ENCODE measurements around the gene PAEP.

Gene PAEP

DNA sequence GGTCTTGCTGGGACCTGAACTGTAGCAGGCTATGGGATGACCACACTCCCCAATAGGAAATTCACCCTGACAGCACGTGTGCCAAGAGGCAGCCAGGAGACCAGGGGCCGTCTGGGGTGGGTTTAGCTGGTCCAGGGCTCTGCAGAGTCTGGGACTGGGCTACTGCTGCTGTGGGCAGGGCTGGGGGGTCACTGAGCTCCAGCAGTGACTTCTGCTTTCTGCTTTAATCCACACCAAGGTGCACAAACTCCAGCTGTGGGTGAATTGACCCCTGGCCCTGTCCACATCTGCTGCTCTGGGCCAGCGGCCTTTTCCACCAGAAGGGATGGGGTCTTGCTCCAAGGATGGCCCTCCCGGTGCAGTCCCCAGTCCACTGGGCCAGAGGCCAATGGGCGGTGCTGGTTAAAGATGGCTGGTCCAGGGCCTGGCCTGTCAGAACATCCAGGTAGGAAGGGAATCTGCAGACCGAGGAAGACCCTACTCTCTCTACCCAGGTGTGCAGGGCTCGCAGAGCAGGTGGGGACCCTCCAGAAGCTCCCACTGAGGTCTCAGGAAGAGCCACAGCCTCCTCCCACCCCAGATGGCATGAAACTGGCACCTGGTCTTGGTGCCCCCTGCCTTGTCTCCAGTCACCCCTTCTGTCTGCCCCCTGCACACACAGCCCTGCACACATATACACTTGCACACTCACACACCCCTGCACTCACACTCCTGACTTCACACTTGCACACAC, 49.8 kb downstream of the PAEP start:
- DNase-seq (ENCODE audit: low read depth): no peak
- TF ChIP-seq, protein P1, sequence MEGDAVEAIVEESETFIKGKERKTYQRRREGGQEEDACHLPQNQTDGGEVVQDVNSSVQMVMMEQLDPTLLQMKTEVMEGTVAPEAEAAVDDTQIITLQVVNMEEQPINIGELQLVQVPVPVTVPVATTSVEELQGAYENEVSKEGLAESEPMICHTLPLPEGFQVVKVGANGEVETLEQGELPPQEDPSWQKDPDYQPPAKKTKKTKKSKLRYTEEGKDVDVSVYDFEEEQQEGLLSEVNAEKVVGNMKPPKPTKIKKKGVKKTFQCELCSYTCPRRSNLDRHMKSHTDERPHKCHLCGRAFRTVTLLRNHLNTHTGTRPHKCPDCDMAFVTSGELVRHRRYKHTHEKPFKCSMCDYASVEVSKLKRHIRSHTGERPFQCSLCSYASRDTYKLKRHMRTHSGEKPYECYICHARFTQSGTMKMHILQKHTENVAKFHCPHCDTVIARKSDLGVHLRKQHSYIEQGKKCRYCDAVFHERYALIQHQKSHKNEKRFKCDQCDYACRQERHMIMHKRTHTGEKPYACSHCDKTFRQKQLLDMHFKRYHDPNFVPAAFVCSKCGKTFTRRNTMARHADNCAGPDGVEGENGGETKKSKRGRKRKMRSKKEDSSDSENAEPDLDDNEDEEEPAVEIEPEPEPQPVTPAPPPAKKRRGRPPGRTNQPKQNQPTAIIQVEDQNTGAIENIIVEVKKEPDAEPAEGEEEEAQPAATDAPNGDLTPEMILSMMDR (conservative IDR thresholded peaks at IDR 0.05; ENCODE audit: low read depth, low read length): no peak
- H3K4me3 ChIP-seq (ENCODE audit: low read length): no peak overlapping the region

DNA sequence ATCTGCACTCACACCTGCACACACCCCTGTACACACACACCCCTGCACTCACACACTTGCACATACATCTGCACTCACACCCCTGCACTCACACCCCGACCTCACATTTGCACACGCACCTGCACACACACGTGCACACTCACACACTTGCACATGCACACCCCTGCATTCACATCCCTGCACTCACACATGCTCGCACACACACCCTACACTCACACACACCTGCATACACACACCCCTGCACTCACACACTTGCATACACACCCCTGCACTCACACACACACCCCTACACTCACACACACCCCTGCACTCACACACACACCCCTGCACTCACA, 50.3 kb downstream of the PAEP start:
- TF ChIP-seq, protein P1 (conservative IDR thresholded peaks at IDR 0.05; ENCODE audit: low read depth, low read length): no peak
- no peak overlapping the region for H3K4me3 ChIP-seq (ENCODE audit: low read length)
- no peak for DNase-seq (ENCODE audit: low read depth)

DNA sequence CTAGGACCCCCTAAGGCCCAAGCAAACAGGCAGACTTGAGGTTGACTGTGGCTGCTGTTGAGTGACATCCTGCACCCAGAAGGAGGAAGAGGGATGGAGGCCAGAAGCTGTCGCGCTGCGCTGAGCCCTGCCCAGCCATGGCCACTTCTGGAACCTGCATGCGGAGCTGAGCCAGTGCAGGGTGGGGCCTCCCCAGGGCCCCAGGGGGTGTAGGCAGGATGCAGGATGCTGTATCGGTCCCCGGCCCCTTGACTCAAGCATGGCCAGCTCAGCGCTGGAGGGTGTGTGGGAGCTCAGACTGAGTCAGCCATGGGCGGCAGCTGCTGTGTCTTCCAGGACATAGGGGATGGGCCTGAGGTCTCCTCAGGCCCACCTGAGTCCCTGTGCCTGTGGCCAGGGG, 50.9 kb downstream of the PAEP start:
- TF ChIP-seq, protein P1 (conservative IDR thresholded peaks at IDR 0.05; ENCODE audit: low read depth, low read length): no peak
- H3K4me3 ChIP-seq (ENCODE audit: low read length): no peak overlapping the region
- DNase-seq (ENCODE audit: low read depth): no peak

DNA sequence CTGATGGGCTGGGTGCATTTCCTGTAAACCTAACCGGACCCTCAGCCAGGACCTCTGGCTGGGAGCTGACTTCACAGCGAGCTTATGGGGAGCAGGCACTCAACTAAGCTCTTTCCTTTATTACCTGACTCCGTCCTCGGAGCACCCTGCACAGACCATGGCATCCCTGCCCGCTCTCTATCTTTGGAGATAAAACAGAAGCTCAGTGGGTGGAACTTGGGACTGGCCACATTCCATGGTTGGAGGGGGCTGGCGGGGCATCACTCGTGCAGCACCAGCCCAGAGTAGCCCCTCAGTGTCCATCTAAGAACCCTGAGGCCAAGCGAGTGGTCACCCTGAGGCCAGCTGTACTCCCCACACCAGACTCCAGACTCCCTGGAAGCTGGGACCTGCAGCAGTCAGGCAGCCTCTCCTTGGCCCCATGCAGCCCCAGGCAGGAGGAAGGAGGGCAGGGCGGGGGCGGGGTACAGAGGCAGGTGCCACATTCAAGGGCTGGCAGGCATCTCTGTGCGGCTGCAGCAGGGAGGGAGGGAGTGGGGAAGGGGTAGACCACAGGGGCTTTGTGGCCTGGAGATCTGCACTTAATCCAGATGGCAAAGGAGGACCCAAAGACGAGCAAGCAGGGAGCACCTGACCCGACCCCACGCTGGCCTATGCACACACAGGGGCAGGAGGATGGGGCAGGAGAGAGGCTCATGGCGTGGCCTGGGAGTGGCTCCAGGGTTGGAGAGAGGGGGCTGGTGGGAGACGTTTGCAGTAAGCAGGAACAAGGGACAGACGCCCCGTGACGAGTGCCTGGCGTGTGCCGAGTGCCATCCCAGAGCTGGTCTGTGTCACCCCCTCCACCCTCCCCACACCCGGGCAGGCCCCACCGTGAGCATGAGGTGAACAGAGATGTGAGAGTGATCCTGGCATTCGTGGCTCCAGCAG, 51.7 kb downstream of the PAEP start:
- DNase-seq (ENCODE audit: low read depth): no peak
- no peak overlapping the region for H3K4me3 ChIP-seq (ENCODE audit: low read length)

DNA sequence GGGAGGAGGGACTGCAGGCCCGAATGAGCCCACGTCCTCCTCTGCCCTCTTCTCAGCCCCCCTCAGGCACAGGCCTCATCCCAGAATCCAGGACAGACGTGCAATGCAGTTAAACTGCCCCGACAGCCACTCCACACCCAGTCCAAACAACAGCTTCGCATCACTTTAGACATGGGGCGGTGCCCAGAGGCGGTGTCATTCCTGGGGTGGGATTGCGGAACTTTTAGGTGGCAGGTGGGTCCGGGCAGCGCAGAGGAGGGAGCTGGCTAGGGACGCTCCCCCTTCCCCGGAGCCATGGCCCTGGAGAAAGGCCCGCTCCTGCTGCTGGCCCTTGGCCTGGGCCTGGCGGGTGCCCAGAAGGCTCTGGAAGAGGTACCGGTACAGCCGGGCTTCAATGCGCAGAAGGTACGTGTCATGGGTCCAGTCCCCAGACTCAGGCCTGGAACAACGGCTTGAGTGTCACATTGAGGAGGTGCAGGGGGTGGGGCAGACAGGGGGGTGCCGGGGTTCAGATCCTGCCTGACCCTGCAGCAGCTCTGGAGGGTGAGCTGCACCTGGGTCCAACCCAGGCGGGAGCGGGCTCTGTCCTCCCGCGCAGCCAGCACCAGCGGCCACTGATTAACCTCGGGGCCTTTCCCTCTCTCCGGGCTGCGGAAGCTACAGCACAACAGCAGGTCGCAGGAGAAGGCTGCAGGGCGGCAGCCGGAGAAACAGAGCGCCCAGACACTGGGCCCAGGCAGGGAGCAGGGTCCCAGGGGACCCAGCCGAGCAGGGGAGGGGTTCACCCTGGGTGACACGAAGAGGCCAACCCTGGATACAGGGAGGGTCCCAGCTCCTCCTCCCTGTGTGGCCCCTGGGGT, 52.6 kb downstream of the PAEP start:
- H3K4me3 ChIP-seq (ENCODE audit: low read length): no peak overlapping the region
- TF ChIP-seq, protein P1 (conservative IDR thresholded peaks at IDR 0.05; ENCODE audit: low read depth, low read length): no peak

More for the DNA sequence above, 51.7 kb downstream of the PAEP start:
- TF ChIP-seq, protein P1 (conservative IDR thresholded peaks at IDR 0.05; ENCODE audit: low read depth, low read length): no peak

DNA sequence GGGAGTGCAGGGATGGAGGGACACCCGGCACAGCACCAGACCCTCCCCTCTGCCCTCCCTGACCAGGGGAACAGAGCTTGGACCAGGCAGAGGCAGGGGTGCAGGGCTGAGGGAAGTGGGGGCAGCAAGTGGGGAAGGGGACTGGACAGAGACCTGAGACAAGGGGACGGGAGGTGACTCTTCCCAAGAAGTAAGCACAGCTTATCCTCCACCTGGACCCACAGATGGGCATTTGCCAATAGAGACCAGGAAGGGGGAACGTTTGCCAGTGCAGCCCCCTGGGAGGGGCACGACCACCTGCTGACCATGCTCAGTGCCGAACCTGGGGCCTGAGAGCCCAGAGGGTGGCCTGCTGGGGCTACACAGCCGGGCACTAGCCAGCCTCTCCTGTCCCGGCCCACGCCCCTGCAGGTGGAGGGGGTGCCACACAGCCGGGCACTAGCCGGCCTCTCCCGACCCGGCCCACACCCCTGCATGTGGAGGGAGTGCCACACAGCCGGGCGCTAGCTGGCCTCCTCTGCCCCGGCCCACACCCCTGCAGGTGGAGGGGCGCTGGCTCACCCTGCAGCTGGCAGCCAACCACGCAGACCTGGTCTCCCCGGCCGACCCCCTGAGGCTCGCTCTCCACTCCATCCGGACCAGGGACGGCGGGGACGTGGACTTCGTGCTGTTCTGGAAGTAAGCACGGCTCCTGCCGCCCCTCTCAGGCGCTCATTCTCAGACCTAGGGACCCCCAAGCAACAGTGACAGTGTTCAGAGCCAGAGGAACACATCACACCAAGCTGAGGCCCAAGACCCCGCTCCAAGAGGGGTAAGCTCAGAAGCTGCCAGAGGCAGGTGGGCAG, 53.5 kb downstream of the PAEP start:
- no peak for DNase-seq (ENCODE audit: low read depth)
- no peak overlapping the region for H3K4me3 ChIP-seq (ENCODE audit: low read length)
- TF ChIP-seq, protein P1 (conservative IDR thresholded peaks at IDR 0.05; ENCODE audit: low read depth, low read length): no peak

More for the DNA sequence above, 52.6 kb downstream of the PAEP start:
- DNase-seq (ENCODE audit: low read depth): no peak
